Keratinocyte (primary cell): Measurements from ENCODE around the gene FUT7.

Experiments
- CTCF ChIP-seq, 3 experiments: IDR thresholded peaks in 1 of 3; conservative IDR thresholded peaks in 1 of 3; optimal IDR thresholded peaks in 1 of 3; 2 replicates in 2 of 3; 3 replicates in 1 of 3; pipeline versions ENCODE3 to v1.5.1; 2011; ENCODE audit warnings: low read length in 3 of 3, mild to moderate bottlenecking in 3 of 3, moderate library complexity in 2 of 3, control low read depth in 1 of 3, inconsistent platforms in 1 of 3; ENCODE audit not compliant: insufficient read depth in 2 of 3; ENCODE audit errors: extremely low read depth in 1 of 3
- EZH2 ChIP-seq: IDR thresholded peaks from one replicate; pipeline ENCODE4 v1.6.1; 2012; ENCODE audit warnings: inconsistent platforms, mild to moderate bottlenecking, low read length, moderate library complexity

GRCh38 chr9:137017071-137017470 is 14.8 kb downstream of the FUT7 start:
- TF ChIP-seq CTCF (optimal IDR thresholded peaks at IDR 0.05 in 1 of 3, IDR thresholded peaks at IDR 0.05 in 1 of 3, conservative IDR thresholded peaks at IDR 0.05 in 1 of 3; ENCODE audit: extremely low read depth in 1 of 3, insufficient read depth in 2 of 3, low read length in 3 of 3) (no peak), EZH2 (no peak)
